Ascending aorta (tissue), 2 donors: ENCODE results near the gene IGFALS. TPM values are rescaled to one million over a fixed set of nuclear protein-coding genes. Genes with fewer than 3 reads are reported as not detected.

ENCODE experiments used
- DNase-seq, 2 donors: peaks; one replicate each; pipeline ENCODE4 v3.0.0-alpha.2; 2019; ENCODE audit warnings: low spot score in 2 of 2
- H3K27ac ChIP-seq, 2 donors: fragments of 200-600 bp; sonication (generic); one replicate each; pipeline ENCODE4 v1.5.1; 2016 to 2017; ENCODE audit warnings: mild to moderate bottlenecking in 1 of 2
- H3K27me3 ChIP-seq: fragments of 200-600 bp; sonication (generic); one replicate; pipeline ENCODE4 v1.5.1; 2017
- H3K36me3 ChIP-seq, 2 donors: fragments of 200-600 bp; sonication (generic); one replicate each; pipeline ENCODE4 v1.5.1; 2016
- H3K4me1 ChIP-seq, 2 donors: fragments of 200-600 bp; sonication (generic); one replicate each; pipeline ENCODE4 v1.5.1; 2016 to 2017; ENCODE audit warnings: mild to moderate bottlenecking in 1 of 2
- H3K4me3 ChIP-seq, 2 donors: fragments of 200-600 bp; sonication (generic); one replicate each; pipeline ENCODE4 v1.5.1; 2016 to 2017; ENCODE audit warnings: mild to moderate bottlenecking in 1 of 2
- H3K9me3 ChIP-seq, 2 donors: fragments of 200-600 bp; sonication (generic); one replicate each; pipeline ENCODE4 v1.5.1; 2016
- CTCF ChIP-seq, 3 experiments: fragments of 200-600 bp in 2 of 3; fragments of 450-650 bp in 1 of 3; sonication (generic) in 2 of 3; IDR thresholded peaks; one replicate each; pipeline ENCODE4 v1.5.1; 2016 to 2019; ENCODE audit warnings: antibody characterized with exemption in 3 of 3, mild to moderate bottlenecking in 1 of 3, moderate library complexity in 1 of 3
- intact Hi-C: fragments of 100-400 bp; cut with DNase I; formaldehyde crosslinking; loops from one replicate; pipeline ENCODE4 v1.15.1; 2023
- total RNA-seq: library from RNA; depleted of rRNA; stranded (reverse); fragments of >200 nt; gene quantifications from one replicate; pipeline ENCODE4 v1.1.0, GENCODE V29; 2016

Gene IGFALS
- total RNA-seq: not detected

- DNase-seq: no peak
Observed at GRCh38 chr16:1793578-1794220, at the start of gene IGFALS. Gene IGFALS (minus strand): TSS chr16:1793705. CDS start chr16:1793652, 53 bp downstream.

GRCh38 chr16:1839554-1839953, 46.0 kb upstream of the IGFALS start:
- intact Hi-C loops: no loop called here
- DNase-seq: no peak
- Histone ChIP-seq H3K9me3 (no peaks in the 10 kb centered on the region), H3K4me1 (no peaks in the 10 kb centered on the region), H3K27ac (no peak overlapping the region), H3K27me3 (no peaks in the 10 kb centered on the region), H3K36me3 (no peaks in the 10 kb centered on the region), H3K4me3 (no peak overlapping the region)
- no peak for TF ChIP-seq CTCF (IDR thresholded peaks at IDR 0.05)

More at GRCh38 chr16:1793578-1794220, at the start of gene IGFALS:
- intact Hi-C loops: no loop called here
- Histone ChIP-seq H3K27me3 (no peaks in the 10 kb centered on the region), H3K9me3 (peaks cover 0 to 6% of the 10 kb centered on the region in 2 donors), H3K27ac (no peak within 1 kb of the TSS), H3K4me3 (no peak within 1 kb of the TSS), H3K4me1 (no peaks in the 10 kb centered on the region), H3K36me3 (peaks cover 16 to 18% of the 10 kb centered on the region in 2 donors)
- TF ChIP-seq CTCF (IDR thresholded peaks at IDR 0.05): no peak

- H3K9me3 ChIP-seq: no peaks in the 10 kb centered on the region
- H3K36me3 ChIP-seq: peaks cover 0 to 4% of the 10 kb centered on the region in 2 donors
- no peak for TF ChIP-seq CTCF (IDR thresholded peaks at IDR 0.05)
- no peaks in the 10 kb centered on the region for H3K27me3 ChIP-seq
- H3K4me3 ChIP-seq: no peak overlapping the region
- DNase-seq: no peak
- intact Hi-C loops: no loop called here
- no peak overlapping the region for H3K27ac ChIP-seq
- H3K4me1 ChIP-seq: peaks cover 0 to 3% of the 10 kb centered on the region in 2 donors
Observed at GRCh38 chr16:1834096-1834495, 40.6 kb upstream of the IGFALS start.

GRCh38 chr16:1832838-1833454, 39.4 kb upstream of the IGFALS start:
- H3K4me1 ChIP-seq: peaks cover 0 to 14% of the 10 kb centered on the region in 2 donors
- intact Hi-C loops: no loop called here
- no peak for TF ChIP-seq CTCF (IDR thresholded peaks at IDR 0.05)
- H3K27ac ChIP-seq: no peak overlapping the region
- DNase-seq: no peak
- no peak overlapping the region for H3K4me3 ChIP-seq
- H3K36me3 ChIP-seq: peaks cover 3 to 4% of the 10 kb centered on the region in 2 donors
- H3K9me3 ChIP-seq: no peaks in the 10 kb centered on the region
- H3K27me3 ChIP-seq: no peaks in the 10 kb centered on the region

GRCh38 chr16:1831186-1832075, 37.9 kb upstream of the IGFALS start:
- no peak for DNase-seq
- H3K27ac ChIP-seq: no peak overlapping the region
- no peak for TF ChIP-seq CTCF (IDR thresholded peaks at IDR 0.05)
- no peaks in the 10 kb centered on the region for H3K9me3 ChIP-seq
- H3K4me3 ChIP-seq: no peak overlapping the region
- H3K27me3 ChIP-seq: no peaks in the 10 kb centered on the region
- peaks cover 3 to 4% of the 10 kb centered on the region in 2 donors for H3K36me3 ChIP-seq
- intact Hi-C loops: no loop called here
- peaks cover 3 to 19% of the 10 kb centered on the region in 2 donors for H3K4me1 ChIP-seq
